Prostate gland (tissue), 2 donors: ENCODE measurements around the gene HOXB1.

Experiments used
- POLR2A ChIP-seq: fragments of 450-650 bp; IDR thresholded peaks from one replicate; pipeline ENCODE4 v1.6.1; 2016; ENCODE audit warnings: antibody characterized with exemption, mild to moderate bottlenecking
- POLR2AphosphoS5 ChIP-seq: sonication (generic); formaldehyde crosslinking; IDR thresholded peaks from one replicate; pipeline ENCODE4 v1.6.1; 2017; ENCODE audit warnings: antibody characterized with exemption
- TF ChIP-seq, protein P1 (sequence below), 4 experiments: fragments of 200-600 bp in 2 of 4; fragments of 450-650 bp in 2 of 4; sonication (generic) in 2 of 4; IDR thresholded peaks; 1 replicate in 3 of 4; 2 replicates in 1 of 4; pipeline ENCODE4 v1.5.1; 2016 to 2019; ENCODE audit warnings: antibody characterized with exemption in 4 of 4, mild to moderate bottlenecking in 2 of 4, moderate library complexity in 2 of 4

- no peak for TF ChIP-seq POLR2AphosphoS5
- TF ChIP-seq, protein P1, sequence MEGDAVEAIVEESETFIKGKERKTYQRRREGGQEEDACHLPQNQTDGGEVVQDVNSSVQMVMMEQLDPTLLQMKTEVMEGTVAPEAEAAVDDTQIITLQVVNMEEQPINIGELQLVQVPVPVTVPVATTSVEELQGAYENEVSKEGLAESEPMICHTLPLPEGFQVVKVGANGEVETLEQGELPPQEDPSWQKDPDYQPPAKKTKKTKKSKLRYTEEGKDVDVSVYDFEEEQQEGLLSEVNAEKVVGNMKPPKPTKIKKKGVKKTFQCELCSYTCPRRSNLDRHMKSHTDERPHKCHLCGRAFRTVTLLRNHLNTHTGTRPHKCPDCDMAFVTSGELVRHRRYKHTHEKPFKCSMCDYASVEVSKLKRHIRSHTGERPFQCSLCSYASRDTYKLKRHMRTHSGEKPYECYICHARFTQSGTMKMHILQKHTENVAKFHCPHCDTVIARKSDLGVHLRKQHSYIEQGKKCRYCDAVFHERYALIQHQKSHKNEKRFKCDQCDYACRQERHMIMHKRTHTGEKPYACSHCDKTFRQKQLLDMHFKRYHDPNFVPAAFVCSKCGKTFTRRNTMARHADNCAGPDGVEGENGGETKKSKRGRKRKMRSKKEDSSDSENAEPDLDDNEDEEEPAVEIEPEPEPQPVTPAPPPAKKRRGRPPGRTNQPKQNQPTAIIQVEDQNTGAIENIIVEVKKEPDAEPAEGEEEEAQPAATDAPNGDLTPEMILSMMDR (IDR thresholded peaks at IDR 0.05) = no peak
- TF ChIP-seq POLR2A = no peak
Observed at GRCh38 chr17:48484850-48485249, 46.0 kb downstream of the HOXB1 start.
